Neural cell (in vitro differentiated cells): ENCODE data around the gene MOCS1. TPM values are rescaled to one million over a fixed set of nuclear protein-coding genes. Genes with fewer than 3 reads are reported as not detected.

Source experiments
- H2AFZ ChIP-seq: fragments of 200-600, 300-800 bp; sonication (generic), shearing (Covaris generic); 2 replicates; pipeline ENCODE4 v1.6.0; 2014; ENCODE audit warnings: low read depth, mild to moderate bottlenecking, antibody characterized with exemption, low read length, moderate library complexity
- H3F3A ChIP-seq: fragments of 200-600 bp; shearing (Covaris generic); 2 replicates; pipeline ENCODE4 v1.6.1; 2016; ENCODE audit warnings: mild to moderate bottlenecking, moderate library complexity, mixed read lengths, antibody characterized with exemption, low read length; ENCODE audit not compliant: insufficient read depth, poor library complexity, severe bottlenecking
- H3K27ac ChIP-seq: fragments of 200-600, 300-800 bp; sonication (generic), shearing (Covaris generic); 2 replicates; pipeline ENCODE4 v1.5.1; 2014; ENCODE audit warnings: mild to moderate bottlenecking, low read length, moderate library complexity
- H3K27me3 ChIP-seq: fragments of 300-800, 200-600 bp; sonication (generic), shearing (Covaris generic); 2 replicates; pipeline ENCODE4 v1.6.0; 2014; ENCODE audit warnings: mild to moderate bottlenecking, low read depth, low read length, moderate library complexity; ENCODE audit not compliant: insufficient read depth
- H3K36me3 ChIP-seq: fragments of 300-800, 200-600 bp; sonication (generic), shearing (Covaris generic); 2 replicates; pipeline ENCODE4 v1.5.1; 2014; ENCODE audit warnings: mild to moderate bottlenecking, antibody characterized with exemption, low read length, moderate library complexity; ENCODE audit not compliant: insufficient read depth
- H3K4me2 ChIP-seq: fragments of 300-800, 200-600 bp; sonication (generic), shearing (Covaris generic); 2 replicates; pipeline ENCODE4 v1.6.0; 2014; ENCODE audit warnings: mild to moderate bottlenecking, low read length
- H3K4me3 ChIP-seq: fragments of 300-800, 200-600 bp; sonication (generic), shearing (Covaris generic); 2 replicates; pipeline ENCODE4 v1.5.1; 2014; ENCODE audit warnings: mild to moderate bottlenecking, low read length, moderate library complexity
- H3K79me2 ChIP-seq: fragments of 200-600 bp; shearing (Covaris generic); replicated peaks from 2 replicates; pipeline ENCODE4 v1.6.0; 2014; ENCODE audit warnings: mild to moderate bottlenecking, low read length, moderate library complexity; ENCODE audit not compliant: insufficient read depth
- H3K9ac ChIP-seq: fragments of 300-800, 200-600 bp; sonication (generic), shearing (Covaris generic); 2 replicates; pipeline ENCODE4 v1.6.1; 2016; ENCODE audit warnings: mild to moderate bottlenecking, low read length, mixed read lengths
- H3K9me2 ChIP-seq: fragments of 200-600 bp; shearing (Covaris generic); 2 replicates; pipeline ENCODE4 v1.6.1; 2016; ENCODE audit warnings: mild to moderate bottlenecking, low read length, mixed read lengths; ENCODE audit not compliant: insufficient read depth
- H3K9me3 ChIP-seq: fragments of 200-600, 300-800 bp; sonication (generic), shearing (Covaris generic); 2 replicates; pipeline ENCODE4 v1.6.1; 2016; ENCODE audit warnings: mild to moderate bottlenecking, mixed run types, low read length, moderate library complexity, mixed read lengths
- H4K20me1 ChIP-seq: fragments of 200-600 bp; shearing (Covaris generic); 2 replicates; pipeline ENCODE4 v1.6.1; 2016; ENCODE audit warnings: mild to moderate bottlenecking, mixed run types; ENCODE audit not compliant: insufficient read depth
- EP300 ChIP-seq: fragments of 450-650 bp; conservative IDR thresholded peaks from 2 replicates; pipeline ENCODE4 v1.6.1; 2014; ENCODE audit warnings: antibody characterized with exemption, mild to moderate bottlenecking, moderate library complexity; ENCODE audit not compliant: poor library complexity, severe bottlenecking
- EZH2 ChIP-seq: fragments of 200-600, 300-800 bp; shearing (Covaris generic), sonication (generic); IDR thresholded peaks from 2 replicates; pipeline ENCODE4 v1.6.1; 2014; ENCODE audit warnings: antibody characterized with exemption, low read length, borderline replicate concordance, mild to moderate bottlenecking; ENCODE audit not compliant: insufficient read depth, poor library complexity, severe bottlenecking
- MXI1 ChIP-seq: fragments of 450-650 bp; conservative IDR thresholded peaks from 2 replicates; pipeline ENCODE4 v1.6.1; 2014; ENCODE audit warnings: antibody characterized with exemption, mild to moderate bottlenecking; ENCODE audit not compliant: poor library complexity, severe bottlenecking
- POLR2AphosphoS5 ChIP-seq: IDR thresholded peaks from 2 replicates; pipeline ENCODE4 v1.6.1; 2012
- RAD21 ChIP-seq: fragments of 450-650 bp; conservative IDR thresholded peaks from 2 replicates; pipeline ENCODE4 v1.6.1; 2014; ENCODE audit warnings: antibody characterized with exemption, mild to moderate bottlenecking, moderate library complexity
- SMC3 ChIP-seq: fragments of 450-650 bp; conservative IDR thresholded peaks from 2 replicates; pipeline ENCODE4 v1.6.1; 2014; ENCODE audit warnings: antibody characterized with exemption, mild to moderate bottlenecking, moderate library complexity; ENCODE audit not compliant: poor library complexity
- TAF1 ChIP-seq: IDR thresholded peaks from 2 replicates; pipeline ENCODE4 v1.6.1; 2012; ENCODE audit warnings: low read depth
- polyA plus RNA-seq: library from polyadenylated mRNA; depleted of rRNA; stranded (reverse); fragments of >200 nt; gene quantifications from 2 replicates; pipeline ENCODE4 v1.2.3, GENCODE V29; 2014
- TF ChIP-seq, protein P1 (sequence below): IDR thresholded peaks from 2 replicates; pipeline ENCODE4 v1.6.1; 2012; ENCODE audit warnings: borderline replicate concordance
- TF ChIP-seq, protein P2 (sequence below): fragments of 450-650 bp; IDR thresholded peaks from 2 replicates; pipeline ENCODE4 v1.5.1; 2014; ENCODE audit warnings: antibody characterized with exemption, mild to moderate bottlenecking, moderate library complexity; ENCODE audit not compliant: poor library complexity, severe bottlenecking

The MOCS1 gene
- polyA plus RNA-seq, 1 donor from 2014 or later = 4.6 TPM

GRCh38 chr6:39906318-39906761, 27.9 kb downstream of the MOCS1 start:
- H3K4me2 ChIP-seq = no peak overlapping the region
- H3K27me3 ChIP-seq = no peaks in the 10 kb centered on the region
- H3K27ac ChIP-seq = no peak overlapping the region
- H3K9me2 ChIP-seq = no peaks in the 10 kb centered on the region
- H3K36me3 ChIP-seq = no peaks in the 10 kb centered on the region
- TF ChIP-seq MXI1 = no peak
- TF ChIP-seq, protein P1, sequence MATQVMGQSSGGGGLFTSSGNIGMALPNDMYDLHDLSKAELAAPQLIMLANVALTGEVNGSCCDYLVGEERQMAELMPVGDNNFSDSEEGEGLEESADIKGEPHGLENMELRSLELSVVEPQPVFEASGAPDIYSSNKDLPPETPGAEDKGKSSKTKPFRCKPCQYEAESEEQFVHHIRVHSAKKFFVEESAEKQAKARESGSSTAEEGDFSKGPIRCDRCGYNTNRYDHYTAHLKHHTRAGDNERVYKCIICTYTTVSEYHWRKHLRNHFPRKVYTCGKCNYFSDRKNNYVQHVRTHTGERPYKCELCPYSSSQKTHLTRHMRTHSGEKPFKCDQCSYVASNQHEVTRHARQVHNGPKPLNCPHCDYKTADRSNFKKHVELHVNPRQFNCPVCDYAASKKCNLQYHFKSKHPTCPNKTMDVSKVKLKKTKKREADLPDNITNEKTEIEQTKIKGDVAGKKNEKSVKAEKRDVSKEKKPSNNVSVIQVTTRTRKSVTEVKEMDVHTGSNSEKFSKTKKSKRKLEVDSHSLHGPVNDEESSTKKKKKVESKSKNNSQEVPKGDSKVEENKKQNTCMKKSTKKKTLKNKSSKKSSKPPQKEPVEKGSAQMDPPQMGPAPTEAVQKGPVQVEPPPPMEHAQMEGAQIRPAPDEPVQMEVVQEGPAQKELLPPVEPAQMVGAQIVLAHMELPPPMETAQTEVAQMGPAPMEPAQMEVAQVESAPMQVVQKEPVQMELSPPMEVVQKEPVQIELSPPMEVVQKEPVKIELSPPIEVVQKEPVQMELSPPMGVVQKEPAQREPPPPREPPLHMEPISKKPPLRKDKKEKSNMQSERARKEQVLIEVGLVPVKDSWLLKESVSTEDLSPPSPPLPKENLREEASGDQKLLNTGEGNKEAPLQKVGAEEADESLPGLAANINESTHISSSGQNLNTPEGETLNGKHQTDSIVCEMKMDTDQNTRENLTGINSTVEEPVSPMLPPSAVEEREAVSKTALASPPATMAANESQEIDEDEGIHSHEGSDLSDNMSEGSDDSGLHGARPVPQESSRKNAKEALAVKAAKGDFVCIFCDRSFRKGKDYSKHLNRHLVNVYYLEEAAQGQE = no peak
- TF ChIP-seq TAF1 = no peak
- H3K9ac ChIP-seq = no peak overlapping the region
- H4K20me1 ChIP-seq = no peaks in the 10 kb centered on the region
- no peaks in the 10 kb centered on the region for H3K9me3 ChIP-seq
- H3F3A ChIP-seq = no peaks in the 10 kb centered on the region
- H3K4me3 ChIP-seq = no peak overlapping the region
- no peaks in the 10 kb centered on the region for H3K79me2 ChIP-seq
- no peak overlapping the region for H2AFZ ChIP-seq

- H3K27me3 ChIP-seq = no peaks in the 10 kb centered on the region
- H3K9me3 ChIP-seq = no peaks in the 10 kb centered on the region
- H3K9ac ChIP-seq = no peak overlapping the region
- H3K9me2 ChIP-seq = no peaks in the 10 kb centered on the region
- H3K4me3 ChIP-seq = no peak overlapping the region
- H3K79me2 ChIP-seq = no peaks in the 10 kb centered on the region
- no peak overlapping the region for H3K27ac ChIP-seq
- no peaks in the 10 kb centered on the region for H3F3A ChIP-seq
- H2AFZ ChIP-seq = no peak overlapping the region
- H3K36me3 ChIP-seq = no peaks in the 10 kb centered on the region
- H4K20me1 ChIP-seq = no peaks in the 10 kb centered on the region
- H3K4me2 ChIP-seq = no peak overlapping the region
- TF ChIP-seq MXI1 (no peak), TAF1 (no peak)
Observed at GRCh38 chr6:39905640-39905975, 28.7 kb downstream of the MOCS1 start.

DNA sequence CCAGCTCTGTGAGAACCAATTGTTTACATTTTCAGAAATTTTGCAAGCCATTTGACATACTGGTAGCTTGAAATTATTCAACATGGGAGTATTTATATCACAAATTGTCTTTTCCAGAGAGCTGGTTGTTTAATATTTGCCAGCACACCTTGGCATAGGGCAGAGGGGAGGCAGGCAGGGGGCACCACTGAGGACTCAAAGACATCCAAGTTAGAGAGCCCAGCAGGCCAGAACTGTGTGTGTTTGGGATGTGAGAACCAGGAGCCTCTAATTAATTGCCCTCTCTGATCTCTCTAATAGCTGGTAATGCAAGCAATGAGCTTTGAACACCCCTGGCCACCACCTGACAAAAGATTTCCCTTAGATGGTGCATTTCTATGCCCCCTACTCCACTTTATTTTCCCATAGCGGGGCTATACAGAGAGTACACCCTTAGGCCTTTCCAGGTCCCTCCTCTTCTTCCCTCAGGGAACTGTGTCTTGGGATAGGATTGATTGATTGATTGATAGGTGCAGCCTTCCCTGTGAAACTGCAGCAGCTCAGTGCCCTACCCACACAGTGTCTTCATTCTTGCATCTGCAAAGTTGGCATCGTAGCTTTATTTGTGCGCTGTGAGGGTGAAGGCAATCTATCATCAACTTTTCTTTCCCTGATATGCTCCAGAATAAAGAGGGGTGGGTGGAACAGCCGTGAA, 29.2 kb downstream of the MOCS1 start:
- H3K4me2 ChIP-seq = no peak overlapping the region
- no peak overlapping the region for H3K4me3 ChIP-seq
- H3K9me2 ChIP-seq = no peaks in the 10 kb centered on the region
- H3K27me3 ChIP-seq = no peaks in the 10 kb centered on the region
- H3K27ac ChIP-seq = no peak overlapping the region
- H3K79me2 ChIP-seq = no peaks in the 10 kb centered on the region
- H3K9me3 ChIP-seq = no peaks in the 10 kb centered on the region
- H3K9ac ChIP-seq = no peak overlapping the region
- H3F3A ChIP-seq = no peaks in the 10 kb centered on the region
- H2AFZ ChIP-seq = no peak overlapping the region
- H3K36me3 ChIP-seq = no peaks in the 10 kb centered on the region
- H4K20me1 ChIP-seq = no peaks in the 10 kb centered on the region
- TF ChIP-seq TAF1 (no peak), EZH2 (no peak), SMC3 (no peak), EP300 (no peak), MXI1 (no peak), RAD21 (no peak), POLR2AphosphoS5 (no peak)
- TF ChIP-seq, protein P1 = no peak
- TF ChIP-seq, protein P2, sequence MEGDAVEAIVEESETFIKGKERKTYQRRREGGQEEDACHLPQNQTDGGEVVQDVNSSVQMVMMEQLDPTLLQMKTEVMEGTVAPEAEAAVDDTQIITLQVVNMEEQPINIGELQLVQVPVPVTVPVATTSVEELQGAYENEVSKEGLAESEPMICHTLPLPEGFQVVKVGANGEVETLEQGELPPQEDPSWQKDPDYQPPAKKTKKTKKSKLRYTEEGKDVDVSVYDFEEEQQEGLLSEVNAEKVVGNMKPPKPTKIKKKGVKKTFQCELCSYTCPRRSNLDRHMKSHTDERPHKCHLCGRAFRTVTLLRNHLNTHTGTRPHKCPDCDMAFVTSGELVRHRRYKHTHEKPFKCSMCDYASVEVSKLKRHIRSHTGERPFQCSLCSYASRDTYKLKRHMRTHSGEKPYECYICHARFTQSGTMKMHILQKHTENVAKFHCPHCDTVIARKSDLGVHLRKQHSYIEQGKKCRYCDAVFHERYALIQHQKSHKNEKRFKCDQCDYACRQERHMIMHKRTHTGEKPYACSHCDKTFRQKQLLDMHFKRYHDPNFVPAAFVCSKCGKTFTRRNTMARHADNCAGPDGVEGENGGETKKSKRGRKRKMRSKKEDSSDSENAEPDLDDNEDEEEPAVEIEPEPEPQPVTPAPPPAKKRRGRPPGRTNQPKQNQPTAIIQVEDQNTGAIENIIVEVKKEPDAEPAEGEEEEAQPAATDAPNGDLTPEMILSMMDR = no peak
